ENCODE data around the gene COTL1.

The COTL1 gene

GRCh38 chr16:84614968-84615813 is 2.7 kb downstream of the COTL1 start:
- TF ChIP-seq, protein P1, sequence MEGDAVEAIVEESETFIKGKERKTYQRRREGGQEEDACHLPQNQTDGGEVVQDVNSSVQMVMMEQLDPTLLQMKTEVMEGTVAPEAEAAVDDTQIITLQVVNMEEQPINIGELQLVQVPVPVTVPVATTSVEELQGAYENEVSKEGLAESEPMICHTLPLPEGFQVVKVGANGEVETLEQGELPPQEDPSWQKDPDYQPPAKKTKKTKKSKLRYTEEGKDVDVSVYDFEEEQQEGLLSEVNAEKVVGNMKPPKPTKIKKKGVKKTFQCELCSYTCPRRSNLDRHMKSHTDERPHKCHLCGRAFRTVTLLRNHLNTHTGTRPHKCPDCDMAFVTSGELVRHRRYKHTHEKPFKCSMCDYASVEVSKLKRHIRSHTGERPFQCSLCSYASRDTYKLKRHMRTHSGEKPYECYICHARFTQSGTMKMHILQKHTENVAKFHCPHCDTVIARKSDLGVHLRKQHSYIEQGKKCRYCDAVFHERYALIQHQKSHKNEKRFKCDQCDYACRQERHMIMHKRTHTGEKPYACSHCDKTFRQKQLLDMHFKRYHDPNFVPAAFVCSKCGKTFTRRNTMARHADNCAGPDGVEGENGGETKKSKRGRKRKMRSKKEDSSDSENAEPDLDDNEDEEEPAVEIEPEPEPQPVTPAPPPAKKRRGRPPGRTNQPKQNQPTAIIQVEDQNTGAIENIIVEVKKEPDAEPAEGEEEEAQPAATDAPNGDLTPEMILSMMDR (IDR thresholded peaks at IDR 0.05; ENCODE audit: low read depth, low read length, missing control alignments): no peak
- DNase-seq (ENCODE audit: extremely low read depth, low read depth): no peak
- peak overlapping the region; percentile 74 for H3K4me3 ChIP-seq (replicated peaks; ENCODE audit: low read depth, low read length)

DNA sequence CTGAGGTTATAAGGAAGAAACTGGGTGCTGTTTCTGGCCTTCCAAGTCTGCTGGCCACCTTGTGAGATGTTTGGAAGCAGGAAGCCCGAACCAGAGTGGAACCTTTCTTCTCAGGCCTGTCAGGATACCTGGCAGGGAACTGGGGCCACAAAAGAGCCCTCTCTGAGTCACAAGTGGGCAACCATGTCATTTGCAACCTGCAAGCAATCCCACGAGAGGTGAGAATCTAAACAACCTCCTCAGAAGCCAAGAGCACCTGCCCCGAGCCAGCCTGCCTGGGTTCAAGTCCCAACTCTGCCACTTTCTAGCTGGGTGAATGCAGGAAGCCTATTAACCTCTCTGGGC is 3.3 kb downstream of the COTL1 start:
- no peak for DNase-seq (ENCODE audit: extremely low read depth, low read depth)
- TF ChIP-seq, protein P1 (IDR thresholded peaks at IDR 0.05; ENCODE audit: low read depth, low read length, missing control alignments): no peak
- H3K4me3 ChIP-seq (replicated peaks; ENCODE audit: low read depth, low read length): peak overlapping the region; percentile 74; the same call in 1 of the 2 replicates

DNA sequence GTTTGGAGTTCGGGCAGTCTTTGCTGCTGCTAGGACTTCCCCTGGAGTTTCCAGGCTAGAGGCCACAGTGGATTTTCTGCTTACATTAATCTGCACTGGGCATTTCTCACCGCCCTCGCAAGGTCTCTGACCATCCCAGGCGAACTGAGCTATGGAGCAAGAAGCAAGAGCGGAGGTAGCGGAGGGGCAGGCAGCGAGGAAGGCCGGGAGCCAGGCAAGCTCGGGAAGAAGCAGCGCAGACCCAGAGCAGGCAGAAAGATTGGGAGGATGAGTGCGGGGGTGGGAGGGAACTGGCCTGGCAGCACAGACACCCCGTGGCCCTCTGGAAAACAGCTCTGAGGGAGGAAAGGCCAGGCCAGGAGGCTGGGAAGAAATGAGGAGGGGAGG is 3.8 kb downstream of the COTL1 start:
- no peak overlapping the region for H3K4me3 ChIP-seq (replicated peaks; ENCODE audit: low read depth, low read length)
- TF ChIP-seq, protein P1 (IDR thresholded peaks at IDR 0.05; ENCODE audit: low read depth, low read length, missing control alignments): no peak
- no peak for DNase-seq (ENCODE audit: extremely low read depth, low read depth)

DNA sequence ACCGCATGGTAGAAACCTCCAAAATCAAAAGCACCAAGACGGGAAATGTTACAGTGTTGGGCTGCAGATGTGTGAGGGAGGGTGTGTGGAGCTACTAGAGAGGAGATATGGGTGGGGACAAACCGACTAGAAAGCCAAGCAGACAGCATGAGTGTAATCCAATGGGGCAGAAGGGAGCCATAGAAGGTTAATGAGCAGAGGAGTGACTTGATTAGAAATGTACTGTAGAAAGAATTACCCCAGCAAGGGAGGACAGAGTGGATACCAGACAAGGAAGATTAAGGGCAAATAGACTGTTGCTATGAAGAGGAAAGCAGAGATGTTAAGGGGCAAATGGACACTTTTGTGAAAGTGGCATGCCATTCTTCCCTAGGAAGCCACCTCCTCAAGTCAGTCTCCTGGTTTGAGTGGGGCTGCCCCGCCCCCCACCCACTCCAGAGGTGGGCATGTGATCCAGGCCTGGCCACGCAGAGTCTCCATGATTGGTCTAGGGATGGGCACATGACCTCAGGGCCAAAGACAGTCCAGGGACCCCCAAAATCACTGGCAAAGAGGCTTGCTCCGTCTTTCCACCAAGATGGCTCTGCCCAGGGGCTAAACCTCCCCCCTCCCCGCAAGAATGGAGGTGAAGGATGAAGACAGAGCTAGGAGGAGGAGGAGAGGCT is 4.3 kb downstream of the COTL1 start:
- no peak for DNase-seq (ENCODE audit: extremely low read depth, low read depth)
- TF ChIP-seq, protein P1 (IDR thresholded peaks at IDR 0.05; ENCODE audit: low read depth, low read length, missing control alignments): no peak
- no peak overlapping the region for H3K4me3 ChIP-seq (replicated peaks; ENCODE audit: low read depth, low read length)

- TF ChIP-seq, protein P1 (IDR thresholded peaks at IDR 0.05; ENCODE audit: low read depth, low read length, missing control alignments): no peak
- no peak overlapping the region for H3K4me3 ChIP-seq (replicated peaks; ENCODE audit: low read depth, low read length)
- no peak for DNase-seq (ENCODE audit: extremely low read depth, low read depth)
Measured at GRCh38 chr16:84612686-84613085, 5.2 kb downstream of the COTL1 start.

DNA sequence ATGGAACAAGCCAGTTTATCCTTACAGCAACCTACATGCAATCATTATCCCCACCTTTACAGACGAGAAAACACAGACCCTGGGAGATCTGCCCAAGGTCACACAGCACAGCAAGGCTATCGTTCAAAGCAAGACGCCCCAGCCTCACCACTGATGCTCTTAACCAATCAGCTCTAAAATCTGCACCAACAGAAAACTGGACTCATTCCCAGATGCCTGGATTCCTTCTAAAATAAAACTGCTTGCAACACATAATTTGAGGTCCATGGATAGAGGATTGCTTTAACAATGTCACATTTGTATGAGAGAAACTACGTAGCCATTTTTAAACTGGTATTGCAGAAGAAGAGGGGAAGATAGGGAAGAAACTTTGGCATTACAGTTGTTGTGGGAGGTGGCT is 6.8 kb downstream of the COTL1 start:
- H3K4me3 ChIP-seq (replicated peaks; ENCODE audit: low read depth, low read length): no peak overlapping the region
- TF ChIP-seq, protein P1 (IDR thresholded peaks at IDR 0.05; ENCODE audit: low read depth, low read length, missing control alignments): no peak
- DNase-seq (ENCODE audit: extremely low read depth, low read depth): no peak

Measured in HFF-Myc (cell line).